GM19395 (cell line): Measurements from ENCODE around the gene DDX42.
"Not testable (repeated sequence)": the region's sequence is repeated elsewhere in the genome, so short reads cannot be mapped to it uniquely, and the experiment has no call there.

ENCODE experiments used
- ATAC-seq: cut with Tn5 transposase; IDR thresholded peaks from one replicate; pipeline ENCODE4 v1.9.1; 2021; ENCODE audit warnings: mild to moderate bottlenecking, moderate library complexity; ENCODE audit not compliant: unreplicated experiment

The DDX42 gene

DNA sequence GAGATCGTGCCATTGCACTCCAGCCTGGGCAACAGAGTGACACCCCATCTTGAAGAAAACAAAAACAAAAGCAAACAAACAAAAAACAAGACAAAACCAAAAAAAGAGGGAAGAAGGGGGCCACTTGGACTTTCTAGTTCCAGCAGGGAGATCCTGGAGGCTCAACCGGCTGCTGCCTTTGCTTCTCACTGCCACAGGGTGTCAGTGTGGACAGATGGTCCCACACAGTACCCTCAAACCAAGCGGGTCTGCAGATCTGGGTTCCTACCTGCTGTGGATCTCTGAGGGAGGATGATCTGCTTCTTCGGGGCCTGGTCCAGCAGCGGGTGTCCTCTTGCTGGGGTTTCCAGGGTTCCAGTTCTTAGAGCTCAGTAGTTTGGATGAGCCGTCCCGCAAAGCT lies 92.7 kb downstream of the DDX42 start:
- ATAC-seq, result not testable (repeated sequence)
